Hepatocyte (in vitro differentiated cells): ENCODE measurements around the gene ATP6AP1.

ENCODE experiments used
- EZH2 ChIP-seq: fragments of 200-600 bp; sonication (generic); IDR thresholded peaks from 2 replicates; pipeline ENCODE4 v1.6.1; 2016; ENCODE audit warnings: antibody characterized with exemption, mild to moderate bottlenecking, borderline replicate concordance
- TF ChIP-seq, protein P1 (sequence below): fragments of 200-600 bp; sonication (generic); IDR thresholded peaks from 2 replicates; pipeline ENCODE4 v1.5.1; 2016; ENCODE audit warnings: antibody characterized with exemption, mild to moderate bottlenecking; ENCODE audit not compliant: poor library complexity

- no peak for TF ChIP-seq EZH2
- TF ChIP-seq, protein P1, sequence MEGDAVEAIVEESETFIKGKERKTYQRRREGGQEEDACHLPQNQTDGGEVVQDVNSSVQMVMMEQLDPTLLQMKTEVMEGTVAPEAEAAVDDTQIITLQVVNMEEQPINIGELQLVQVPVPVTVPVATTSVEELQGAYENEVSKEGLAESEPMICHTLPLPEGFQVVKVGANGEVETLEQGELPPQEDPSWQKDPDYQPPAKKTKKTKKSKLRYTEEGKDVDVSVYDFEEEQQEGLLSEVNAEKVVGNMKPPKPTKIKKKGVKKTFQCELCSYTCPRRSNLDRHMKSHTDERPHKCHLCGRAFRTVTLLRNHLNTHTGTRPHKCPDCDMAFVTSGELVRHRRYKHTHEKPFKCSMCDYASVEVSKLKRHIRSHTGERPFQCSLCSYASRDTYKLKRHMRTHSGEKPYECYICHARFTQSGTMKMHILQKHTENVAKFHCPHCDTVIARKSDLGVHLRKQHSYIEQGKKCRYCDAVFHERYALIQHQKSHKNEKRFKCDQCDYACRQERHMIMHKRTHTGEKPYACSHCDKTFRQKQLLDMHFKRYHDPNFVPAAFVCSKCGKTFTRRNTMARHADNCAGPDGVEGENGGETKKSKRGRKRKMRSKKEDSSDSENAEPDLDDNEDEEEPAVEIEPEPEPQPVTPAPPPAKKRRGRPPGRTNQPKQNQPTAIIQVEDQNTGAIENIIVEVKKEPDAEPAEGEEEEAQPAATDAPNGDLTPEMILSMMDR: no peak
These were observed 28.7 kb upstream of the ATP6AP1 start for GRCh38 chrX:154399527-154400368.
